ENCODE measurements around the gene CPM. TPM values are rescaled to one million over a fixed set of nuclear protein-coding genes. Genes with fewer than 3 reads are reported as not detected.
A peak's percentile ranks its signal among the peaks of the same experiment; 100 is the strongest.

CPM gene
- total RNA-seq, 1 donor from 2014 or later, result 3.6 TPM

DNA sequence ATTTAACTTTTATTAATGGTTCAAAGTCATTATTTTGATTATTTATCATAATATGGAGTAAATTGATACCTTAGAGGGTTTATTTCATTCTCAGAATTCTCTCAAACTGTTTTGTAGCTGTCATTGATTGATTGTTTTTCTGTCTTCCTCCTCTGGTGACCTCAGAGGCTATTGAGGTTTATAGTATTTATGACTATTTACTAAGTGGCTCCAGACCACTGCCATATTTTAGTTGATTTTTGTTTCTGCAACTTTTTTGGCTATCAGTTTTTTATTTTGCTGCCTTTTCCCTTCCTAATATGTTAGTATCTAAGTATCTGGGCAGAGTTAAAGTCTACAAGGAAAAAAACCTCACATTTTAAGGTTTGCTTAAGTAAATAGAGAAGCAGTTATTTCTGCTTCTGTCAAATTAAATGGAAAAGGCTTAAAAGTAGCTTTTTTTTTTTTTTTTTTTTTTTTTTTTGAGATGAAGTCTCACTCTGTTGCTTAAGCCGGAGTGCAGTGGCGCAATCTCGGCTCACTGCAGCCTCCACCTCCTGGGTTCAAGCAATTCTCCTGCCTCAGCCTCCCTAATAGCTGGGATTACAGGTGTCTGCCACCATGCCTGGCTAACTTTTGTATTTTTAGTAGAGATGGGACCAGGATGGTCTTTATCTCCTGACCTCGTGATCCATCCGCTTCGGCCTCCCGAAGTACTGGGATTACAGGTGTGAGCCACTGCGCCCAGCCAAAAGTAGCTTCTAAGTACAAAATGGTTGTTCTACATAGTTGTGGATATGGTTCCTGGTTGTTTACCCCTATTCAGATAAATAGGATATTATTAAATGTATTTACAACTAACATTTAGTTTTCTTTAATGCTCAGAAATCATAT is 116.8 kb downstream of the CPM start:
- DNase-seq (ENCODE audit: low spot score), result no peak
- Mint-ChIP-seq H3K4me1 (ENCODE audit: unreplicated experiment) (peaks cover 13% of the 10 kb centered on the region), H3K9me3 (ENCODE audit: unreplicated experiment) (no peaks in the 10 kb centered on the region), H3K27me3 (ENCODE audit: unreplicated experiment) (no peaks in the 10 kb centered on the region), H3K27ac (ENCODE audit: unreplicated experiment) (no peak overlapping the region), H3K36me3 (ENCODE audit: low read depth, unreplicated experiment) (peaks cover 7% of the 10 kb centered on the region), H3K4me3 (ENCODE audit: unreplicated experiment) (no peak overlapping the region)
- TF ChIP-seq, protein P1, sequence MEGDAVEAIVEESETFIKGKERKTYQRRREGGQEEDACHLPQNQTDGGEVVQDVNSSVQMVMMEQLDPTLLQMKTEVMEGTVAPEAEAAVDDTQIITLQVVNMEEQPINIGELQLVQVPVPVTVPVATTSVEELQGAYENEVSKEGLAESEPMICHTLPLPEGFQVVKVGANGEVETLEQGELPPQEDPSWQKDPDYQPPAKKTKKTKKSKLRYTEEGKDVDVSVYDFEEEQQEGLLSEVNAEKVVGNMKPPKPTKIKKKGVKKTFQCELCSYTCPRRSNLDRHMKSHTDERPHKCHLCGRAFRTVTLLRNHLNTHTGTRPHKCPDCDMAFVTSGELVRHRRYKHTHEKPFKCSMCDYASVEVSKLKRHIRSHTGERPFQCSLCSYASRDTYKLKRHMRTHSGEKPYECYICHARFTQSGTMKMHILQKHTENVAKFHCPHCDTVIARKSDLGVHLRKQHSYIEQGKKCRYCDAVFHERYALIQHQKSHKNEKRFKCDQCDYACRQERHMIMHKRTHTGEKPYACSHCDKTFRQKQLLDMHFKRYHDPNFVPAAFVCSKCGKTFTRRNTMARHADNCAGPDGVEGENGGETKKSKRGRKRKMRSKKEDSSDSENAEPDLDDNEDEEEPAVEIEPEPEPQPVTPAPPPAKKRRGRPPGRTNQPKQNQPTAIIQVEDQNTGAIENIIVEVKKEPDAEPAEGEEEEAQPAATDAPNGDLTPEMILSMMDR (IDR thresholded peaks at IDR 0.05; ENCODE audit: unreplicated experiment), result no peak

DNA sequence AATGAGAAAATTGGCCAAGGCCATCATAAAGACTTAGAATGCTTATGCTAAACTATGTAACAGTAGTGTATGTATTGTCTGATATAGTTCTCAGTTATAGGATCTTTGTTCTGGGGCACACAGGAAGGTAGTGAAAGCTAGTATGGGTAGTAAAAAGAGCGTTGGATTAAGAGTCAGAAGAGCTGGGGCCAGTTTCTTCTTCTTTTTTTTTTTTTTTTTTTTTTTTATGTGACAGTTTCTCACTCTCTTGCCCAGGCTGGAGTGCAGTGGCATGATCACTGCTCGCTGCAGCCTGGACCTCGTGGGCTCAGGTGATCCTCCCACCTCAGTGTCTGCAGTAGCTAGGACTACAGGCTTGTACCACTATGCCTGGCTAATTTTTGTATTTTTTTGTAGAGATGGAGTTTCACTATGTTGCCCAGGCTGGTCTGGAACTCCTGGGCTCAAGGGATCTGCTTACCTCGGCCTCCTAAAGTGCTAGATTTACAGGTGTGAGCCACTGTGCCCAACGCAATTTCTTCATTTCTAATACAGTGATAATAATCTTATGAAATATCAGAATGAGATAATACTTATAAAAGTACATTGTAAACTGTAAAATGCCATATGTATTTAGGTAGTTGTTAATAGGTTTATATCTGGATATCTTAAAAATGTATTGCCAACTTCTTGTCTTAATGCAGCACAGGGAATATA is 117.6 kb downstream of the CPM start:
- Mint-ChIP-seq H3K4me3 (ENCODE audit: unreplicated experiment) (peak overlapping the region; percentile 48), H3K36me3 (ENCODE audit: low read depth, unreplicated experiment) (peaks cover 9% of the 10 kb centered on the region), H3K4me1 (ENCODE audit: unreplicated experiment) (peaks cover 16% of the 10 kb centered on the region), H3K9me3 (ENCODE audit: unreplicated experiment) (no peaks in the 10 kb centered on the region), H3K27ac (ENCODE audit: unreplicated experiment) (peak overlapping the region; percentile 19), H3K27me3 (ENCODE audit: unreplicated experiment) (no peaks in the 10 kb centered on the region)
- TF ChIP-seq, protein P1 (IDR thresholded peaks at IDR 0.05; ENCODE audit: unreplicated experiment), result no peak
- no peak for DNase-seq (ENCODE audit: low spot score)

DNA sequence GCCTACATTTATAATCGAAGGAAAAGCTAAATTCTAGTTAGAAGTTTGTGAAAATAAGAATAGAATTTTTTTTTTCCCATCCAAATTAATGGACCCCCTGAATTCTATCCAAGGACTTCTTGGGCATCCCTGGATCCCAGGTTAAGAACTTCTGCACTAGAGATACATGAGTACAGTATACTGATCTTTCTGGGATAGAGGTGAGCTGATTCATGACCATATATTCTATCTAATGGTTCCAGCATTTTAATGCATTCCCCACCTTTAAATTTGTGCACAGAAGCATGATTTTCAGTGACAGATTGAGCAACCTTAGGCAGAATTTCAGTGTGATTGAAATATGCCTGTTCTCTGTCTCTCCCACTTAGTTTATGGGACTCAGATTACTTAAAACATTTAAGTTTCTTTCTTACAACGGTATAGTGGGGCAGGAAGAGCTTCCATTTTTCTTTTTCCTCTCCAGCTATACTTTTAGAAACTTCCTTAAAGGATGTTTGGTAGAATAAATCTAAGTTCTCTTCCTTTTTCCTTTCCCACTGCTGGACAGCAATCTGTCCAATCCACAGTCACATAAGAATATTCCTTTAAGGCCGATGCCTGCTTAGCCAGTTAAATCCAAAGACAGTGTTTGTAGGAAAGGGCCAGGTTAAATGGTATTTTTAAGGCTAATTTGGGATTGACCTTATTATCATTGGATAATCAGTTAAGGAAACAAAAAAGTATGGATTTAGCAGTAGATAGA is 118.3 kb downstream of the CPM start:
- TF ChIP-seq, protein P1 (IDR thresholded peaks at IDR 0.05; ENCODE audit: unreplicated experiment), result no peak
- peaks cover 9% of the 10 kb centered on the region for H3K36me3 Mint-ChIP-seq (ENCODE audit: low read depth, unreplicated experiment)
- peaks cover 16% of the 10 kb centered on the region for H3K4me1 Mint-ChIP-seq (ENCODE audit: unreplicated experiment)
- H3K4me3 Mint-ChIP-seq (ENCODE audit: unreplicated experiment), result peak overlapping the region; percentile 48
- H3K27me3 Mint-ChIP-seq (ENCODE audit: unreplicated experiment), result no peaks in the 10 kb centered on the region
- H3K9me3 Mint-ChIP-seq (ENCODE audit: unreplicated experiment), result no peaks in the 10 kb centered on the region
- H3K27ac Mint-ChIP-seq (ENCODE audit: unreplicated experiment), result no peak overlapping the region
- DNase-seq (ENCODE audit: low spot score), result no peak

DNA sequence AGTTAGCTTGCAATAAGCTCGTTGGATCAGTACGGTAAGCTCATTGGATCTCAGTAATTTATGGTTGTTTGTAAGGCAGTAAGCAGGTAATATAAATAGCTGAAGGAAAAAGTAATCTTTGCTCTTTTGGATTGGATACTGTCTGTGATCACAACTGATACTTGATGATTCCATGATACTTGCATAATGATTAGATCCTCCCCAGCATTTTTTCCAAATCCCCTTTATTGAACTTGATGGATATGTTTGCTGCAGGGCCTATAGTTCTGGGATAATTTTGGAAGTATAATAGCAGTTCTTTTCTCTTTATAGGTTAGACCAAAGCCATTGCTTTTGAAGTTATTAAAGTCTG is 119.8 kb downstream of the CPM start:
- Mint-ChIP-seq H3K4me1 (ENCODE audit: unreplicated experiment) (peaks cover 20% of the 10 kb centered on the region), H3K27ac (ENCODE audit: unreplicated experiment) (no peak overlapping the region), H3K36me3 (ENCODE audit: low read depth, unreplicated experiment) (peaks cover 18% of the 10 kb centered on the region), H3K4me3 (ENCODE audit: unreplicated experiment) (no peak overlapping the region), H3K27me3 (ENCODE audit: unreplicated experiment) (peaks cover 6% of the 10 kb centered on the region), H3K9me3 (ENCODE audit: unreplicated experiment) (no peaks in the 10 kb centered on the region)
- TF ChIP-seq, protein P1 (IDR thresholded peaks at IDR 0.05; ENCODE audit: unreplicated experiment), result no peak
- no peak for DNase-seq (ENCODE audit: low spot score)
